IMR-90 (cell line): ENCODE results near the gene CLEC3B. TPM values are rescaled to one million over a fixed set of nuclear protein-coding genes. Genes with fewer than 3 reads are reported as not detected.

Experiments used
- ATAC-seq: fragments of 200-7000 bp; cut with Tn5 transposase; 2 replicates; pipeline ENCODE4 v1.9.1; 2020; ENCODE audit warnings: low read depth, mild to moderate bottlenecking, moderate library complexity
- BruUV-seq: library from RNA; stranded (reverse); fragments of 400-500 nt; replicated peaks from 2 replicates; lab custom pipeline; 2021; lab: Mats Ljungman, UMichigan
- CTCF ChIA-PET: fragments of 300-600 bp; formaldehyde crosslinking; extraction: SDS; loops from one replicate; lab custom pipeline; 2021; ENCODE audit warnings: antibody characterized with exemption; lab: Yijun Ruan, JAX
- POLR2A ChIA-PET: fragments of 300-600 bp; sonication (Branson Sonifier 250); formaldehyde crosslinking; loops from one replicate; lab custom pipeline; 2022; ENCODE audit warnings: antibody characterized with exemption; ENCODE audit not compliant: unreplicated experiment; lab: Charles Lee
- DNase-seq: peaks from one replicate; pipeline ENCODE4 v3.0.0; 2013
- H2AFZ ChIP-seq: replicated peaks from 2 replicates; pipeline ENCODE3; 2013; ENCODE audit warnings: low read length, mild to moderate bottlenecking; ENCODE audit not compliant: poor library complexity
- H2AK5ac ChIP-seq: 2 replicates; pipeline ENCODE4 v1.6.1; 2013; ENCODE audit warnings: low read depth, low read length, inconsistent platforms
- H2AK9ac ChIP-seq: replicated peaks from 2 replicates; pipeline ENCODE3; 2013; ENCODE audit warnings: mild to moderate bottlenecking, low read depth, low read length, moderate library complexity; ENCODE audit not compliant: poor library complexity
- H2BK120ac ChIP-seq: 2 replicates; pipeline ENCODE4 v1.6.1; 2013; ENCODE audit warnings: low read depth, low read length, inconsistent platforms
- H2BK15ac ChIP-seq: 3 replicates; pipeline ENCODE4 v1.6.1; 2013; ENCODE audit warnings: low read depth, low read length, inconsistent platforms
- H2BK20ac ChIP-seq: 2 replicates; pipeline ENCODE4 v1.6.1; 2013; ENCODE audit warnings: low read depth, mild to moderate bottlenecking, inconsistent platforms, low read length, moderate library complexity
- H2BK5ac ChIP-seq: 2 replicates; pipeline ENCODE4 v1.6.1; 2013; ENCODE audit warnings: mild to moderate bottlenecking, low read depth, low read length, inconsistent platforms; ENCODE audit not compliant: poor library complexity, severe bottlenecking
- H3K14ac ChIP-seq: replicated peaks from 2 replicates; pipeline ENCODE4 v1.6.1; 2013; ENCODE audit warnings: low read depth, low read length, inconsistent platforms
- H3K18ac ChIP-seq: 2 replicates; pipeline ENCODE4 v1.6.1; 2013; ENCODE audit warnings: low read depth, low read length, control low read depth
- H3K23ac ChIP-seq: 2 replicates; pipeline ENCODE4 v1.6.1; 2013; ENCODE audit warnings: low read depth, low read length, inconsistent platforms
- H3K27ac ChIP-seq: 2 replicates; pipeline ENCODE4 v1.5.1; 2013; ENCODE audit warnings: mild to moderate bottlenecking, control low read depth, low read length; ENCODE audit not compliant: insufficient read depth
- H3K27me3 ChIP-seq: 2 replicates; pipeline ENCODE4 v1.6.1; 2013; ENCODE audit warnings: low read length; ENCODE audit not compliant: control insufficient read depth, insufficient read depth
- H3K36me3 ChIP-seq: 2 replicates; pipeline ENCODE4 v1.6.1; 2013; ENCODE audit warnings: low read length, mixed read lengths; ENCODE audit not compliant: control insufficient read depth, insufficient read depth
- H3K4ac ChIP-seq: 2 replicates; pipeline ENCODE4 v1.6.1; 2013; ENCODE audit warnings: low read depth, low read length, inconsistent platforms
- H3K4me1 ChIP-seq: 2 replicates; pipeline ENCODE4 v1.6.1; 2013; ENCODE audit warnings: low read length, mixed read lengths; ENCODE audit not compliant: control insufficient read depth, insufficient read depth
- H3K4me2 ChIP-seq: 2 replicates; pipeline ENCODE4 v1.6.1; 2013; ENCODE audit warnings: low read depth, mild to moderate bottlenecking, control low read depth, low read length, moderate library complexity
- H3K4me3 ChIP-seq: 2 replicates; pipeline ENCODE4 v1.5.1; 2013; ENCODE audit warnings: low read depth, mild to moderate bottlenecking, control low read depth, low read length, moderate library complexity; ENCODE audit not compliant: insufficient read depth
- H3K56ac ChIP-seq: 2 replicates; pipeline ENCODE4 v1.6.1; 2013; ENCODE audit warnings: low read length, inconsistent platforms; ENCODE audit not compliant: insufficient read depth; ENCODE audit errors: extremely low read depth
- H3K79me1 ChIP-seq, 2 experiments: 2 replicates each; pipeline ENCODE4 v1.6.1; 2013; ENCODE audit warnings: low read length in 2 of 2, inconsistent platforms in 1 of 2, low read depth in 1 of 2
- H3K9ac ChIP-seq: 2 replicates; pipeline ENCODE4 v1.6.1; 2013; ENCODE audit warnings: low read depth, low read length, control low read depth
- H3K9me1 ChIP-seq: 2 replicates; pipeline ENCODE4 v1.6.1; 2013; ENCODE audit warnings: low read length, inconsistent platforms; ENCODE audit not compliant: insufficient read depth
- H3K9me3 ChIP-seq: 2 replicates; pipeline ENCODE4 v1.6.1; 2013; ENCODE audit warnings: low read length; ENCODE audit not compliant: control insufficient read depth, insufficient read depth
- H4K20me1 ChIP-seq: 2 replicates; pipeline ENCODE4 v1.6.1; 2013; ENCODE audit warnings: low read length, inconsistent platforms; ENCODE audit not compliant: insufficient read depth
- H4K5ac ChIP-seq: 2 replicates; pipeline ENCODE4 v1.6.1; 2013; ENCODE audit warnings: mild to moderate bottlenecking, low read depth, low read length, control low read depth
- H4K8ac ChIP-seq, 2 experiments: 2 replicates each; pipeline ENCODE4 v1.6.1; 2013; ENCODE audit warnings: low read depth in 2 of 2, low read length in 2 of 2, control low read depth in 1 of 2, inconsistent platforms in 1 of 2
- H4K91ac ChIP-seq: 2 replicates; pipeline ENCODE4 v1.6.1; 2013; ENCODE audit warnings: low read depth, low read length, inconsistent platforms; ENCODE audit not compliant: insufficient read depth
- BHLHE40 ChIP-seq: fragments of 150-350 bp; IDR thresholded peaks from 2 replicates; pipeline ENCODE4 v1.6.1; 2016; ENCODE audit warnings: mild to moderate bottlenecking, low read depth, low read length
- CEBPB ChIP-seq: IDR thresholded peaks from 2 replicates; pipeline ENCODE4 v1.6.1; 2012; ENCODE audit warnings: low read depth, low read length, improper control_type of control experiment
- CHD1 ChIP-seq: IDR thresholded peaks from 2 replicates; pipeline ENCODE4 v1.6.1; 2012; ENCODE audit warnings: low read depth, low read length, improper control_type of control experiment
- CTCF ChIP-seq: conservative IDR thresholded peaks from 2 replicates; pipeline ENCODE4 v1.5.1; 2012; ENCODE audit warnings: mild to moderate bottlenecking, low read depth, low read length, improper control_type of control experiment
- ELK1 ChIP-seq: fragments of 150-350 bp; IDR thresholded peaks from 2 replicates; pipeline ENCODE4 v1.6.1; 2016; ENCODE audit warnings: low read depth, mild to moderate bottlenecking, low read length, moderate library complexity, borderline replicate concordance
- FOS ChIP-seq: fragments of 150-350 bp; IDR thresholded peaks from 2 replicates; pipeline ENCODE4 v1.6.1; 2016; ENCODE audit warnings: low read depth, low read length
- MAFK ChIP-seq: IDR thresholded peaks from 2 replicates; pipeline ENCODE4 v1.6.1; 2012; ENCODE audit warnings: low read depth, low read length, improper control_type of control experiment
- MXI1 ChIP-seq: IDR thresholded peaks from 2 replicates; pipeline ENCODE4 v1.6.1; 2012; ENCODE audit warnings: low read depth, mild to moderate bottlenecking, low read length, moderate library complexity, borderline replicate concordance
- NFE2L2 ChIP-seq: fragments of 150-350 bp; IDR thresholded peaks from 2 replicates; pipeline ENCODE4 v1.6.1; 2016; ENCODE audit warnings: low read depth, mild to moderate bottlenecking, low read length
- POLR2A ChIP-seq: IDR thresholded peaks from 2 replicates; pipeline ENCODE4 v1.6.1; 2012; ENCODE audit warnings: mild to moderate bottlenecking, low read depth, low read length
- RCOR1 ChIP-seq: IDR thresholded peaks from 2 replicates; pipeline ENCODE4 v1.6.1; 2012; ENCODE audit warnings: mild to moderate bottlenecking, low read length, improper control_type of control experiment; ENCODE audit not compliant: insufficient replicate concordance
- RFX5 ChIP-seq: IDR thresholded peaks from 2 replicates; pipeline ENCODE4 v1.8.0; 2012; ENCODE audit warnings: low read depth, mild to moderate bottlenecking, low read length, moderate library complexity
- SMC3 ChIP-seq: fragments of 150-350 bp; IDR thresholded peaks from 2 replicates; pipeline ENCODE4 v1.6.1; 2016; ENCODE audit warnings: low read depth, mild to moderate bottlenecking, antibody characterized with exemption, low read length, moderate library complexity
- WGBS, 2 experiments: methylation state at CpG; one replicate each; pipeline versions ENCODE4 v1.1.5 to v1.1.7; 2013; ENCODE audit warnings: missing lambda C conversion rate in 2 of 2; ENCODE audit not compliant: insufficient read length in 1 of 2; ENCODE audit errors: extremely low coverage in 2 of 2; 5-methylcytosine and 5-hydroxymethylcytosine counted together
- dilution Hi-C: fragments of 300-500 bp; cut with HindIII; formaldehyde crosslinking; loops from one replicate; pipeline ENCODE4 v1.14.3; 2018; ENCODE audit warnings: low sequenced_read_pairs; ENCODE audit not compliant: unreplicated experiment
- in situ Hi-C: fragments of 300-500 bp; cut with MboI; formaldehyde crosslinking; loops from 3 replicates; pipeline ENCODE4 v1.14.3; 2019; ENCODE audit warnings: low sequenced_read_pairs, inconsistent platforms, mixed read lengths
- intact Hi-C: fragments of 100-400 bp; cut with micrococcal nuclease; formaldehyde crosslinking; loops from 2 replicates; pipeline ENCODE4 v1.10.0; 2022
- polyA plus RNA-seq, 3 experiments: library from polyadenylated mRNA; depleted of rRNA; stranded (reverse); fragments of >200 nt; gene quantifications; 2 replicates each; pipeline ENCODE4 v1.2.3, GENCODE V29; 2012; ENCODE audit warnings: low replicate concordance in 1 of 3
- total RNA-seq: library from RNA; depleted of rRNA; stranded (reverse); fragments of >200 nt; gene quantifications from 2 replicates; pipeline ENCODE4 v1.2.3, GENCODE V29; 2012

CLEC3B gene
- total and polyA plus RNA-seq, 2 of the 4 experiments (the other 2 are of a cell fraction), result 3.6 to 13.2 TPM

GRCh38 chr3:45033791-45034190, 7.7 kb downstream of the CLEC3B start:
- POLR2A ChIA-PET, result no interaction called here
- Histone ChIP-seq H3K9me1 (peaks cover 2% of the 10 kb centered on the region; the same call in 1 of the 2 replicates), H4K5ac (no peak overlapping the region), H2BK120ac (no peak overlapping the region), H3K36me3 (no peaks in the 10 kb centered on the region), H3K4me1 (peaks cover 9% of the 10 kb centered on the region; the same call in 1 of the 2 replicates), H3K56ac (no peak overlapping the region), H2BK15ac (no peak overlapping the region), H3K23ac (no peak overlapping the region), H3K27ac (no peak overlapping the region), H3K4me2 (no peak overlapping the region), H4K8ac (no peak overlapping the region), H2AFZ (no peak overlapping the region), H2AK9ac (no peak overlapping the region), H3K9ac (no peak overlapping the region), H3K4me3 (no peak overlapping the region), H2BK20ac (no peak overlapping the region), H2AK5ac (no peak overlapping the region; the same call in 1 of the 2 replicates), H3K9me3 (no peaks in the 10 kb centered on the region), H3K18ac (no peak overlapping the region), H3K14ac (no peak overlapping the region), H4K91ac (no peak overlapping the region), H4K20me1 (no peaks in the 10 kb centered on the region), H3K79me1 (no peaks in the 10 kb centered on the region), H3K27me3 (no peaks in the 10 kb centered on the region), H2BK5ac (no peak overlapping the region), H3K4ac (no peak overlapping the region)
- intact Hi-C loops (loop anchor here (10.0 kb wide), 1 partner anchor 499 kb away; no protein-coding TSS in a partner anchor), in situ Hi-C loops (loop anchor here (10.0 to 25.0 kb wide), 2 partner anchors 891 to 1054 kb away; no protein-coding TSS in a partner anchor), dilution Hi-C loops (loop anchor here (25.0 kb wide), 1 partner anchor 479 kb away; no protein-coding TSS in a partner anchor)
- TF ChIP-seq POLR2A (no peak), BHLHE40 (no peak), RCOR1 (no peak), CTCF (no peak), NFE2L2 (no peak), RFX5 (no peak), FOS (no peak), CHD1 (no peak), CEBPB (no peak), SMC3 (no peak), ELK1 (no peak), MAFK (no peak), MXI1 (no peak)
- WGBS, 2 experiments, result 100% methylated on average over 3 of the region's 6 CpGs; no CpG with 5 or more reads in 1 of the 2 experiments
- CTCF ChIA-PET, result no interaction called here
- no TSS peak for BruUV-seq
- no peak for ATAC-seq
- no peak for DNase-seq
